Lower leg skin (tissue), 4 donors: ENCODE results near the gene HMG20B. TPM values are rescaled to one million over a fixed set of nuclear protein-coding genes. Genes with fewer than 3 reads are reported as not detected.

ENCODE experiments used
- DNase-seq, 2 donors: peaks; one replicate each; pipeline ENCODE4 v3.0.0-alpha.2; 2019; ENCODE audit warnings: low spot score in 2 of 2
- H3K4me3 ChIP-seq: fragments of 200-600 bp; sonication (generic); 2 replicates; pipeline ENCODE4 v1.5.1; 2017; ENCODE audit warnings: mild to moderate bottlenecking, low read depth; ENCODE audit not compliant: poor library complexity, severe bottlenecking
- POLR2A ChIP-seq, 2 donors: fragments of 450-650 bp; IDR thresholded peaks; one replicate each; pipeline ENCODE4 v1.6.1; 2016 to 2017; ENCODE audit warnings: antibody characterized with exemption in 2 of 2, mild to moderate bottlenecking in 1 of 2, moderate library complexity in 1 of 2
- WGBS, 2 donors: methylation state at CpG; one replicate each; pipeline ENCODE4 v1.1.5; 2018; 5-methylcytosine and 5-hydroxymethylcytosine counted together
- intact Hi-C: fragments of 100-400 bp; cut with DNase I; formaldehyde crosslinking; loops from one replicate; pipeline ENCODE4 v1.15.0; 2023; ENCODE audit warnings: low total_unique reads
- total RNA-seq, 4 donors: library from RNA; depleted of rRNA; stranded (reverse); fragments of >200 nt; gene quantifications; one replicate each; pipeline ENCODE4 v1.1.0, GENCODE V29; 2016
- TF ChIP-seq, protein P1 (sequence below), 3 donors: fragments of 450-650 bp; IDR thresholded peaks; one replicate each; pipeline ENCODE4 v1.5.1; 2016; ENCODE audit warnings: antibody characterized with exemption in 3 of 3, mild to moderate bottlenecking in 3 of 3, moderate library complexity in 2 of 3

HMG20B gene
- total RNA-seq, 4 donors from 2014 or later, result 112 to 135 (median 123) TPM

DNA sequence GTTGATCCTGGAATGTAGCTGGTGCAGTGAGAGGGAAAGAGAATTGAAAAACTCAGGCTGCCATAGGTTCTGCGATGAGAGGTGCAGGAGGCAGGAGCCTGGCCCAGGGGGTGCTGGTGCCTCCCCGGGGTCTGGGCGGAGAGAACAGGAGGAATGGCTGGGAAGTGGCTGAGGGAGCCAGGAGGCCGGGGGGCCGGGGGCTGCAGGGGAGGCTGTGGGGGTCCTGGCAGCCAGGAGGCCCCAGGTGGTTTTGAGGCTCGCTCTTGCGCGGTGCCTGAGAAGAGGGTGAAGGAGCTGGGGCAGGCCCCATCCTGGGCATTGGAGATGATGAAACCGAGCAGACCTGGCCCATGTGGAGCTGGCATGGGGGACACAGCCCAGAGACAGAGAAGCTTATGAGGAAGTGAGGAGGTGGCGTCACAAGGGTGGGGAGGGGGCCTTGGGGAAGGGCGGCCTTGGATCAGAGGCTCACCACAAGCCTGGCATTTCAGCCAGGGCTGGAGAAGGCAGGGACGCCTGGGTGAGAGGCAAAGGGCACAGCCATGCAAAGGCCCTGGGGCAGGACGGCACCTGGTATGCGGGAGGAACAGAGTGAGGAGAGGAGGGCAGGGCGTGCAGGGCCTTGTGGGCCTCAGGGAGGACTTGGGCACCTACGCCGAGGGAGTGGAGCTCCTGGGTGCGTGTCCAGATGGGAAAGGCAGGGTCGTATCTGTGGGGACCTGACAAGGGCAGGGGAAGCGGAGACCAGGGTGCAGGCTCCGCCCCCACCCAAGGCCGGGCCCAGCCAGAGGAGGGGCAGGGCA is 35.1 kb upstream of the HMG20B start:
- TF ChIP-seq, protein P1, sequence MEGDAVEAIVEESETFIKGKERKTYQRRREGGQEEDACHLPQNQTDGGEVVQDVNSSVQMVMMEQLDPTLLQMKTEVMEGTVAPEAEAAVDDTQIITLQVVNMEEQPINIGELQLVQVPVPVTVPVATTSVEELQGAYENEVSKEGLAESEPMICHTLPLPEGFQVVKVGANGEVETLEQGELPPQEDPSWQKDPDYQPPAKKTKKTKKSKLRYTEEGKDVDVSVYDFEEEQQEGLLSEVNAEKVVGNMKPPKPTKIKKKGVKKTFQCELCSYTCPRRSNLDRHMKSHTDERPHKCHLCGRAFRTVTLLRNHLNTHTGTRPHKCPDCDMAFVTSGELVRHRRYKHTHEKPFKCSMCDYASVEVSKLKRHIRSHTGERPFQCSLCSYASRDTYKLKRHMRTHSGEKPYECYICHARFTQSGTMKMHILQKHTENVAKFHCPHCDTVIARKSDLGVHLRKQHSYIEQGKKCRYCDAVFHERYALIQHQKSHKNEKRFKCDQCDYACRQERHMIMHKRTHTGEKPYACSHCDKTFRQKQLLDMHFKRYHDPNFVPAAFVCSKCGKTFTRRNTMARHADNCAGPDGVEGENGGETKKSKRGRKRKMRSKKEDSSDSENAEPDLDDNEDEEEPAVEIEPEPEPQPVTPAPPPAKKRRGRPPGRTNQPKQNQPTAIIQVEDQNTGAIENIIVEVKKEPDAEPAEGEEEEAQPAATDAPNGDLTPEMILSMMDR (IDR thresholded peaks at IDR 0.05), result no peak
- TF ChIP-seq POLR2A (IDR thresholded peaks at IDR 0.05), result no peak
- DNase-seq, result no peak
- intact Hi-C loops, result no loop called here
- 75 to 76% methylated on average over 22 of the region's 22 CpGs for WGBS, 2 donors
- H3K4me3 ChIP-seq, result no peak overlapping the region

GRCh38 chr19:3538258-3538929 is 34.4 kb upstream of the HMG20B start:
- TF ChIP-seq, protein P1 (IDR thresholded peaks at IDR 0.05), result no peak
- TF ChIP-seq POLR2A (IDR thresholded peaks at IDR 0.05), result no peak
- no peak for DNase-seq
- intact Hi-C loops, result no loop called here
- H3K4me3 ChIP-seq, result no peak overlapping the region
- 79 to 82% methylated on average over 24 to 25 of the region's 25 CpGs for WGBS, 2 donors

DNA sequence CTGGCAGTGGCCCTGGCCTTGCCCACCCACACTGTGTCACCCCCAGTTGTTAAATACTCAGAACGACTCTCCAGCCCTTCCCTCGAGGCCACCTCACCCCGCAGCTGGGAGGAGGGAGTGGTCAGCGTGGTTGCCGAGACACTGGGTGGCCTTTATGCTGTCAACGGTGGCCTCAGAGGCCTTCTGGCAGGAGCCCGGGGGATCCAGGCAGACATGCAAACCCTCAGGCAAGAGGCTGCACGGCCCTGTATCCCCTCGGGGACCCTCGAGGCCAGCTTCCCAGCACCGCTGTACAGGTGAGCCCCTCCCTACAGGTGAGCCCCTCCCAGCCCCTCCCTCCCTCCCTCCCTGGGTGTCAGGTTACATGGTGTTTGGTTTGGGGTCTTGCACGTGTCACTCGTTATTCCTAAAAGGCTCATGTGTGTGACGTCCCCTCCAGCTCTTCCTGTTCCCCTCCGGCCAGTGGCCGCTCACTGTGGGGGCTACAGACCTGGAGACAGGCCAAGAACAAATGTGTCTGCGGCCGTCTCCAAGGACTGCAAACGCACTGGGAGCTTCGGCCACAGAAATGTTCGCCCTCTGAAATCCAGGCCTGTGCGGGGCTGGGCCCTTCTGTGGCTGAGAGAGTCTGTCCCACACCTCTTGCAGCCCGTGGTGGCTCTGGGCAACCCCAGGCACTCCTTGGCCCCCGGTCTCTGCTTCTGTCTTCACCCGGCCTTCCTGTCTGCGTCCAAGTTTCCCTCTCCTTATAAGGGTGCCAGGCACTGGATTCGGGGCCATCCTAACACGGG is 33.6 kb upstream of the HMG20B start, which contains the start of gene TEKTIP1:
Gene TEKTIP1 (plus strand): TSS at position 210 of the 791 bp plus-strand sequence. CDS start 4 bp downstream, at position 214.
- intact Hi-C loops, result no loop called here
- whole genome bisulfite sequencing, 2 donors, result 68 to 72% methylated on average over 16 to 27 of the region's 28 CpGs
- no peak for DNase-seq
- no peak within 1 kb of the TSS for H3K4me3 ChIP-seq
- TF ChIP-seq, protein P1 (IDR thresholded peaks at IDR 0.05), result no peak
- TF ChIP-seq POLR2A (IDR thresholded peaks at IDR 0.05), result no peak

DNA sequence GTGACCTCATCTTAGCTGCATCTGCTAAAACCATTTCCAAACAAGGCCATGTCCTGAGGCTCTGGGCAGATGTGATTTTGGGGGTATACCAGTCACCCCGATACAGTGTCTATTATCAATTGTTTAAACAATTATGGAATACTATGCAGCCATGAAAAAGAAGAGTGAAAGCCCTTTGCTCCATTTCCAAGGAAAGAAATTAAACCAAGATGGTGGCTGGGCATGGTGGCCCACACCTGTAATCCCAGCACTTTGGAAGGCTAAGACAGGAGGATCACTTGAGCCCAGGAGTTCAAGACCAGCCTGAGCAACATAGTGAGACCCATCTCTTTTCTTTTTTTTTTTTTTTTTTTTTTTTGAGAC is 33.0 kb upstream of the HMG20B start:
- intact Hi-C loops, result no loop called here
- 100% methylated on average over 1 of the region's 1 CpG for WGBS, 2 donors
- TF ChIP-seq, protein P1 (IDR thresholded peaks at IDR 0.05), result no peak
- no peak for TF ChIP-seq POLR2A (IDR thresholded peaks at IDR 0.05)
- no peak for DNase-seq
- H3K4me3 ChIP-seq, result no peak overlapping the region

GRCh38 chr19:3543150-3544057 is 29.3 kb upstream of the HMG20B start:
- intact Hi-C loops, result no loop called here
- no peak for TF ChIP-seq POLR2A (IDR thresholded peaks at IDR 0.05)
- TF ChIP-seq, protein P1 (IDR thresholded peaks at IDR 0.05), result no peak
- H3K4me3 ChIP-seq, result no peak overlapping the region
- DNase-seq, result no peak
- 71% methylated on average over 36 to 39 of the region's 47 CpGs for WGBS, 2 donors
